ENCODE data around the gene ABCF1.

DNA sequence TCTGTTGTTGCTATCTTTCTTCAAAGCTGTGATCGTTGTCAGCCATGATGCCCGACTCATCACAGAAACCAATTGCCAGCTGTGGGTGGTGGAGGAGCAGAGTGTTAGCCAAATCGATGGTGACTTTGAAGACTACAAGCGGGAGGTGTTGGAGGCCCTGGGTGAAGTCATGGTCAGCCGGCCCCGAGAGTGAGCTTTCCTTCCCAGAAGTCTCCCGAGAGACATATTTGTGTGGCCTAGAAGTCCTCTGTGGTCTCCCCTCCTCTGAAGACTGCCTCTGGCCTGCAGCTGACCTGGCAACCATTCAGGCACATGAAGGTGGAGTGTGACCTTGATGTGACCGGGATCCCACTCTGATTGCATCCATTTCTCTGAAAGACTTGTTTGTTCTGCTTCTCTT is 19.3 kb downstream of the ABCF1 start:
- TF ChIP-seq, protein P1, sequence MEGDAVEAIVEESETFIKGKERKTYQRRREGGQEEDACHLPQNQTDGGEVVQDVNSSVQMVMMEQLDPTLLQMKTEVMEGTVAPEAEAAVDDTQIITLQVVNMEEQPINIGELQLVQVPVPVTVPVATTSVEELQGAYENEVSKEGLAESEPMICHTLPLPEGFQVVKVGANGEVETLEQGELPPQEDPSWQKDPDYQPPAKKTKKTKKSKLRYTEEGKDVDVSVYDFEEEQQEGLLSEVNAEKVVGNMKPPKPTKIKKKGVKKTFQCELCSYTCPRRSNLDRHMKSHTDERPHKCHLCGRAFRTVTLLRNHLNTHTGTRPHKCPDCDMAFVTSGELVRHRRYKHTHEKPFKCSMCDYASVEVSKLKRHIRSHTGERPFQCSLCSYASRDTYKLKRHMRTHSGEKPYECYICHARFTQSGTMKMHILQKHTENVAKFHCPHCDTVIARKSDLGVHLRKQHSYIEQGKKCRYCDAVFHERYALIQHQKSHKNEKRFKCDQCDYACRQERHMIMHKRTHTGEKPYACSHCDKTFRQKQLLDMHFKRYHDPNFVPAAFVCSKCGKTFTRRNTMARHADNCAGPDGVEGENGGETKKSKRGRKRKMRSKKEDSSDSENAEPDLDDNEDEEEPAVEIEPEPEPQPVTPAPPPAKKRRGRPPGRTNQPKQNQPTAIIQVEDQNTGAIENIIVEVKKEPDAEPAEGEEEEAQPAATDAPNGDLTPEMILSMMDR (IDR thresholded peaks at IDR 0.05; ENCODE audit: low read length) = no peak
- TF ChIP-seq EZH2phosphoT487 (IDR thresholded peaks at IDR 0.05; ENCODE audit: low read length) (no peak), EZH2 (optimal IDR thresholded peaks at IDR 0.05; ENCODE audit: low read depth, low read length) (no peak)

Measured in MM.1S (cell line).